ENCODE data around the gene CACNB2. TPM values are rescaled to one million over a fixed set of nuclear protein-coding genes. Genes with fewer than 3 reads are reported as not detected.
"Not testable (repeated sequence)": the region's sequence is repeated elsewhere in the genome, so short reads cannot be mapped to it uniquely, and the experiment has no call there.

The CACNB2 gene
- total and polyA plus RNA-seq, 8 donors = 4.9 to 11.1 (median 7.3) TPM

GRCh38 chr10:18151356-18151890, 11.2 kb downstream of the CACNB2 start:
- no peaks in the 10 kb centered on the region for H3K27me3 ChIP-seq
- DNase-seq (no peak), FAIRE-seq (no peak), ATAC-seq (no peak)
- H3K9me3 ChIP-seq = no peaks in the 10 kb centered on the region
- 90 to 95% methylated on average over 5 of the region's 5 CpGs for WGBS, 2 donors
- no peaks in the 10 kb centered on the region for H3K36me3 ChIP-seq
- no peaks in the 10 kb centered on the region for H3K4me1 ChIP-seq
- no peak overlapping the region for H3K4me3 ChIP-seq
- TF ChIP-seq, protein P1, sequence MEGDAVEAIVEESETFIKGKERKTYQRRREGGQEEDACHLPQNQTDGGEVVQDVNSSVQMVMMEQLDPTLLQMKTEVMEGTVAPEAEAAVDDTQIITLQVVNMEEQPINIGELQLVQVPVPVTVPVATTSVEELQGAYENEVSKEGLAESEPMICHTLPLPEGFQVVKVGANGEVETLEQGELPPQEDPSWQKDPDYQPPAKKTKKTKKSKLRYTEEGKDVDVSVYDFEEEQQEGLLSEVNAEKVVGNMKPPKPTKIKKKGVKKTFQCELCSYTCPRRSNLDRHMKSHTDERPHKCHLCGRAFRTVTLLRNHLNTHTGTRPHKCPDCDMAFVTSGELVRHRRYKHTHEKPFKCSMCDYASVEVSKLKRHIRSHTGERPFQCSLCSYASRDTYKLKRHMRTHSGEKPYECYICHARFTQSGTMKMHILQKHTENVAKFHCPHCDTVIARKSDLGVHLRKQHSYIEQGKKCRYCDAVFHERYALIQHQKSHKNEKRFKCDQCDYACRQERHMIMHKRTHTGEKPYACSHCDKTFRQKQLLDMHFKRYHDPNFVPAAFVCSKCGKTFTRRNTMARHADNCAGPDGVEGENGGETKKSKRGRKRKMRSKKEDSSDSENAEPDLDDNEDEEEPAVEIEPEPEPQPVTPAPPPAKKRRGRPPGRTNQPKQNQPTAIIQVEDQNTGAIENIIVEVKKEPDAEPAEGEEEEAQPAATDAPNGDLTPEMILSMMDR (IDR thresholded peaks at IDR 0.05) = no peak
- intact Hi-C loops (cut with DNase I) = no loop called here
- no peak overlapping the region for H3K27ac ChIP-seq

DNA sequence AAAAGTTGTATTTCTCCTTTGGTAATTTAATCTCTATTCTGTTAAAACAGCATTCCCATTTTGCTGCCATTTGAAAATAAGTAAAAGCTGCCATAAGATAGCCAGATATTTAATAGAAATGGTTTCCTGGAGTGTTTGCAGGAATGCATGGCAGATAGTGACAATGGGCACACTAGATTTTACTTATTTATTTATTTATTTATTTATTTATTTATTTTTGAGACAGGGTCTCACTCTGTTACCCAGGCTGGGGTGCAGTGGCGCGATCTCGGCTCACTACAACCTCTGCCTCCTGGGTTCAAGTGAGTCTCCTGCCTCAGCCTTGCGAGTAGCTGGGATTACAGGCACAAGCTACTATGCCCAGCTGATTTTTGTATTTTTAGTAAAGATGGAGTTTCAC, 13.2 kb downstream of the CACNB2 start:
- H3K4me3 ChIP-seq; DNase-seq; ATAC-seq; H3K9me3 ChIP-seq; H3K27me3 ChIP-seq; intact Hi-C loops (cut with DNase I); FAIRE-seq; H3K36me3 ChIP-seq; H3K27ac ChIP-seq; H3K4me1 ChIP-seq: not testable (repeated sequence)
- 97 to 98% methylated on average over 4 of the region's 4 CpGs for WGBS, 2 donors

DNA sequence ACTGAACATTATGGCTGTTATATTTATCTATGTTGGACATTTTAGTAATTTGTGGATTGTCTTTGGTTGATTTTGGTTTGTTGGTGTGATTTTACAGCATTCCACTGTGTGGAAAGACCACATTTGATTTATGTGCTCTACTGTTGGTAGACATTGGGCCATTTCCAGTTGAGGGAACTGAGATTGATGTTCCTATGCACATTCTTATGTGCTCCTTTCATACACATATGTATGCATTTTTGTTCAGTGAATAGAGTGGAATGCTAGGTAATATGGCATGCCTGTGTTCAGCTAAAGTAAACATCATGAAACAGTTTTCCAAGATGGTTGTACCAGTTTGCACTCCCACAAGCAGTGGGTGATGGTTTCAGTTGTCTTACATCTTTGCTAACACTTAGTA, 15.1 kb downstream of the CACNB2 start:
- Histone ChIP-seq H3K36me3 (no peaks in the 10 kb centered on the region), H3K27ac (no peak overlapping the region), H3K27me3 (no peaks in the 10 kb centered on the region), H3K4me3 (no peak overlapping the region), H3K4me1 (peaks cover 9 to 16% (median 10%) of the 10 kb centered on the region in 3 donors), H3K9me3 (no peaks in the 10 kb centered on the region)
- DNase-seq (no peak), ATAC-seq (no peak), FAIRE-seq (no peak)
- TF ChIP-seq, protein P1 (IDR thresholded peaks at IDR 0.05) = no peak
- intact Hi-C loops (cut with DNase I) = no loop called here

GRCh38 chr10:18156797-18157196, 16.6 kb downstream of the CACNB2 start:
- H3K27ac ChIP-seq; H3K27me3 ChIP-seq; intact Hi-C loops (cut with DNase I); H3K36me3 ChIP-seq; FAIRE-seq; DNase-seq; ATAC-seq; H3K4me3 ChIP-seq; H3K9me3 ChIP-seq: not testable (repeated sequence)
- 93 to 95% methylated on average over 8 of the region's 8 CpGs for WGBS, 2 donors
- H3K4me1 ChIP-seq = peaks cover 9 to 17% (median 10%) of the 10 kb centered on the region in 3 donors

- H3K27ac ChIP-seq = no peak overlapping the region
- WGBS, 2 donors = 69 to 76% methylated on average over 3 of the region's 3 CpGs
- intact Hi-C loops (cut with DNase I) = no loop called here
- H3K9me3 ChIP-seq = no peaks in the 10 kb centered on the region
- peaks cover 9 to 20% (median 10%) of the 10 kb centered on the region in 3 donors for H3K4me1 ChIP-seq
- no peak for ATAC-seq
- no peak for FAIRE-seq
- no peaks in the 10 kb centered on the region for H3K27me3 ChIP-seq
- no peaks in the 10 kb centered on the region for H3K36me3 ChIP-seq
- no peak for DNase-seq
- TF ChIP-seq, protein P1 (IDR thresholded peaks at IDR 0.05) = no peak
- H3K4me3 ChIP-seq = no peak overlapping the region
Observed at GRCh38 chr10:18157881-18158280, 17.7 kb downstream of the CACNB2 start.

DNA sequence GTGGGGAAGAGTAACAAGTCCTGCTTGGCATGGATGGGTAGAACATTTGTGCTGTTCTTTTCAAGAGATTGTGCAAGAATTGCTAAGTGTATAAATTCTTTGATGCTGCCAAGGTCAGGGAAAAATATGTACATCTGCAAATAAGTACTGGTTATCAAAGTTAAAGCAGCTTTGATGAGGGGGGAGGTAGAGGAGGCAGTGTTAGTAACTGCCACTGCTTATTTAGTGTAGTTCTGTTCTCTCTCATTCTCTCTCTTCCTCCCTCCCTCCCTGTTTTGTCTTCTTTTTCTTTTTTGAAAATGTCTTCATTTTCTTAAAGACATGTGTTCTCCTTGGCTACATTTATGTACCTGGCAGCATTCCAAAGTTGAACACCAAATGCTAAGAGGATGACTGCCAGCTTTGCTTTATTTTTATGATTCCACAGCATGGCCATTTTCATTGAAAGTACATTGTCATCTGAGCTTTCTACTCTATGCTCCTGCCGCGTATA, 18.6 kb downstream of the CACNB2 start:
- Histone ChIP-seq H3K9me3 (no peaks in the 10 kb centered on the region), H3K4me1 (peaks cover 9 to 20% (median 10%) of the 10 kb centered on the region in 3 donors), H3K27me3 (no peaks in the 10 kb centered on the region), H3K27ac (no peak overlapping the region), H3K4me3 (no peak overlapping the region), H3K36me3 (no peaks in the 10 kb centered on the region)
- FAIRE-seq (no peak), DNase-seq (no peak), ATAC-seq (peak in 2 of 4 donors; percentile 34 to 50)
- WGBS, 2 donors = 81 to 96% methylated on average over 2 of the region's 2 CpGs
- TF ChIP-seq, protein P1 (IDR thresholded peaks at IDR 0.05) = no peak
- intact Hi-C loops (cut with DNase I) = no loop called here

Measured in pancreas (tissue), 10 donors.